ENCODE results near the gene KLHL14. TPM values are rescaled to one million over a fixed set of nuclear protein-coding genes. Genes with fewer than 3 reads are reported as not detected.
"Not testable (repeated sequence)": the region's sequence is repeated elsewhere in the genome, so short reads cannot be mapped to it uniquely, and the experiment has no call there.

Gene KLHL14, protein sequence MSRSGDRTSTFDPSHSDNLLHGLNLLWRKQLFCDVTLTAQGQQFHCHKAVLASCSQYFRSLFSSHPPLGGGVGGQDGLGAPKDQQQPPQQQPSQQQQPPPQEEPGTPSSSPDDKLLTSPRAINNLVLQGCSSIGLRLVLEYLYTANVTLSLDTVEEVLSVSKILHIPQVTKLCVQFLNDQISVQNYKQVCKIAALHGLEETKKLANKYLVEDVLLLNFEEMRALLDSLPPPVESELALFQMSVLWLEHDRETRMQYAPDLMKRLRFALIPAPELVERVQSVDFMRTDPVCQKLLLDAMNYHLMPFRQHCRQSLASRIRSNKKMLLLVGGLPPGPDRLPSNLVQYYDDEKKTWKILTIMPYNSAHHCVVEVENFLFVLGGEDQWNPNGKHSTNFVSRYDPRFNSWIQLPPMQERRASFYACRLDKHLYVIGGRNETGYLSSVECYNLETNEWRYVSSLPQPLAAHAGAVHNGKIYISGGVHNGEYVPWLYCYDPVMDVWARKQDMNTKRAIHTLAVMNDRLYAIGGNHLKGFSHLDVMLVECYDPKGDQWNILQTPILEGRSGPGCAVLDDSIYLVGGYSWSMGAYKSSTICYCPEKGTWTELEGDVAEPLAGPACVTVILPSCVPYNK
- 0.45 TPM for total RNA-seq
- long read RNA-seq: 0 reads

DNA sequence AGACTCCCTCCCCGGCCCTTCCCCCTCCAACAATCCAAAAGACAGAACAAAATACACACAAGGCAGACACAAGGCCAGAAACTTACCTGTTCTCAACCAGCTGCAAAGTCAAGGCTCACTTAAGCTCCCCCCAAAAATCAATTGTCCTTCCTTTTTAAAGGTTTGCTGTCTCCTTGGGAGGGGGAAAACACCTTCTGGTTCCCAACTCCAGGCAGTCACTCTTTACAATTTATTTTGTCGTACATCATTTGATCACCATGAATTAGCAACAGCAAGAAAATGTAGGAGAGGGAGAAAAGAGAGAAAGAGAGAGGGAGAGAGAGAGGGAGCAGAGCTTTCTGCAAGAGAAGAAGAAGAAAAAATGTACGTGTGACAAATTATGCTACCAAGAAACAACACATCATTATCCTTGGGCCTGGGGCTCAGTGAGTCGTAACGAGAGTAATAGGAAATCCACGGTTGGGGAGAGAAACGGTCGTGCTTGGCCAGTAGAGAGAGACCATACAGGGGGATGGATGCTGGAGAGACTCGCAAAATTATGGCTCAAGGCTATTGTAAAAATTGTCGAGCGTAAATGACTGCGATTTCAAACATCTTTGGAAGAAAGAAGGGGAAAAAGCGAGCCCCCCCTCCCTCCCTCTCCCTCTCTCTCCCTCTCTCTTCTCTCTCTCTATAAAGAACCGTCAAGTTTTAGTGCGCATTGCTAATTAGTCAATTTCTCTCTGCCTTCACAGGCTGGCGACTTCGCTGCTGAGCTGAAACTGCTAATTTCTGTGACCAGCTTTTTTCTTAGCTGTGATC is at the start of gene KLHL14:
TSS of gene KLHL14 (minus strand) at position 443 of the 801 bp plus-strand sequence. CDS start 2,432 bp downstream, outside the sequence.
- no peak for DNase-seq (ENCODE audit: low spot score)

- no peak for DNase-seq (ENCODE audit: low spot score)
Measured at GRCh38 chr18:32822197-32822596, 49.4 kb upstream of the KLHL14 start.

- no peak for DNase-seq (ENCODE audit: low spot score)
Measured at GRCh38 chr18:32815881-32816280, 43.1 kb upstream of the KLHL14 start.

GRCh38 chr18:32812342-32812741 is 39.5 kb upstream of the KLHL14 start:
- no peak for DNase-seq (ENCODE audit: low spot score)

- DNase-seq (ENCODE audit: low spot score): no peak
Measured at GRCh38 chr18:32810314-32810713, 37.5 kb upstream of the KLHL14 start.

GRCh38 chr18:32805354-32805753 is 32.5 kb upstream of the KLHL14 start:
- no peak for DNase-seq (ENCODE audit: low spot score)

DNA sequence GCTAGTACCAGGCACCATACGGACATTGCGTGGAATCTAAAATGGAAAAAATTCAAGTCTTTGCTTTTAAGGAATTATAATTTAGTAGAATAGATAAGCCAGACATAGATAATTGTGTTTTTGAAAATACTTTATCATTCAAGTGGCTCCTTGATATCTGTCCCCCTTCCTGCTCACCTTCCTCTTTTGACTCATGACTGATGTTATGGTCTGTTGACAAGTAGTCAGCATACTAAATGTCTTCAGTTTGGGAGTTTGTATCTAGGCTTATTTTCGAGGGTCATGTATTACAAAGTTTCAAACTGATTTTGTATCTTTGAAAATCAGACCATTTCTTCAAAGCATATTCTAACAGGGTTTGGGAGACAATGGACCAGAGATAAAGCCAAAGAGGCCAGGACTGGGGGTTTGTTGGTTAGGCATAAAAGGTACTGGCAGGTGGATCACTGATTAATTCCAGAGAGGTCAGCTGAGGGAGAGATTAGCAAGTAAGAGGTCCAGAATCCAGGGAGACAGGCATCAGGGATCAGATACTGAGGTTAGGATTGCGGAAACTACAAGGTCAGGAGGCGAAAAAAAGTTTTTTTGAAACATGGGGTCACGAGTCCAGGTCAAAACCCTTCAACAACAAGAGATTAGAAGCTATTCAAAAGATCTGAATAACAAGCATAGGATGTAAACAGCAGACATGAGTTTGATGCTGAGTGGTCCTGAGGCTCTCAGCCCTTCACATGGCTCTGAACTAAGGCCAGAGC is 31.5 kb upstream of the KLHL14 start:
- no peak for DNase-seq (ENCODE audit: low spot score)

GRCh38 chr18:32803568-32803967 is 30.7 kb upstream of the KLHL14 start:
- DNase-seq (ENCODE audit: low spot score): no peak

DNA sequence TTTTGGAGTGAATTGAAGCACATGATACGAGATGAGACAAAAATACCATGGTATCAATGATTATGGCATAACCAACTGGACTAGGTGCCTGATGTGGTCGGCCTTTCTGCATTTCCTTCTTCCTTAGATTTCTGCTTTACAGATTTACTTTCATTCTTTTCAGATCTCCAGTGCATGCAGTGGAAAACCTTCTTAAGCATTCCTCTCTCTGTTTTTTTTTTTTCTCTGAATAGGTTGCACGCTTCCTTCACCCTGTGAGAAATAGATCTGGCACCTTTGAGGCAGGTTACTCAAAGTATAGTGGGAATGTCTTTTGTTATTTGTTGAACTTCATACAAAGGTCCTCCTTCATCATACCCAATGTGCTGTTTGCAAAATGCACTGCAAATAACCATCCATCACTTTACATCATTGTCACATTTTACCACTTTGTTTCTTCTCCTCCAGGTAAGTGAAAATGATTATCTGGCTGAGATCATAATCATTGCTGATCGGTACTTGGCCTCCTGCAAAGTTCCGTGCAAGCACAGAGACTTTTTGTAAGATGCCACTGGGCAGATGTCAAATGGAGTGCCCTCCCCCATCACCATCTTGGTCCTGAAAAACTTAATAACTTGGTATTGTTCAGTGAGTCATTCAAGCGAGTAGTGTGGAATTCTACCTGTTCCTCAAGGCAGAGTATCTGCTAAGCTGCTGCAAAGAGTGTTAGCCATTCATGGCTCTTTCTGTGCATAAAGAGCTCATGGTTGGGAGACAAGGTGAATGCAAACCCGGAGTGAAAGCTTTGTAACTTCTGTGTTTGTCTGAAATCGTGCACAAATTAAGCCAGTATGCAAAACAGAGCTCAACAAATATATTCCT is 30.0 kb upstream of the KLHL14 start:
- DNase-seq (ENCODE audit: low spot score): no peak

- DNase-seq (ENCODE audit: low spot score): no peak
Measured at GRCh38 chr18:32801228-32801627, 28.4 kb upstream of the KLHL14 start.

GRCh38 chr18:32798209-32798960 is 25.6 kb upstream of the KLHL14 start:
- no peak for DNase-seq (ENCODE audit: low spot score)

GRCh38 chr18:32794667-32795066 is 21.8 kb upstream of the KLHL14 start:
- DNase-seq (ENCODE audit: low spot score): not testable (repeated sequence)

DNA sequence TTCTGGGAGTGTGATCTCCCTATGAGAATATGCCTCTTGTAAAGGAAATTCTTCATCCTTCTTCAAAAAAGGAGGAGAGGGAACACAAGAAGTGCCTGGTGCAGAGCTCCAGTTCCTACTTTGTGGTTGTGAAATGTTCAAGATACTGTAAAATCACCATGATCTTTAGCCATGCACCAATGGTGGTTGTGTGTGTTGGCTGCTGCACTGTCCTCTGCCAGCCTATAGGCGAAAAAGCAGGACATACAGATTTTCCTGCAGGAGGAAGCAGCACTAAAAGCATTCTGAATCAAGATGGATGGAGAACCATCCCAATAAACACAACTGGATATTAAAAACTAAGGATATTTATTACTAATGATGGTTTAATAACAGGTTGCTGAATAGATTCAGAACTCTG is 6.2 kb upstream of the KLHL14 start:
- no peak for DNase-seq (ENCODE audit: low spot score)

DNA sequence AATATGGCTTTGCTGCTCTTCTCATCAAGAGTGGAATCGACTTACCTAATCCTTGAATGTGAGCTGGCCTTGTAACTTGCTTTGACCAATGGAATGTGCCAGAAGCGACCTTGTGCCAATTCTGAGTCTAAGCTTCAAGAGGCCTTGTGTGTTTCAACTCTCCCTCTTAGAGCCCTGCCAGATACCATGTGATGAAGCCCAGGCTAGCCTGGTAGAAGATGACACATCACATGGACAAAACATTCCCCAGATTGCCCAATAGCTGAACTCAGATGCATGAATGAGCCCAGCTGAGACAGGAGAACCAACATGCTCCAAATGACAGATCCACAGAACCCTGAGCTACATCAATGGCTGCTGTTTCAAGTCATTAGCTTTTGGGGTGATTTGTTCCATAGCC is 4.2 kb upstream of the KLHL14 start:
- no peak for DNase-seq (ENCODE audit: low spot score)

DNA sequence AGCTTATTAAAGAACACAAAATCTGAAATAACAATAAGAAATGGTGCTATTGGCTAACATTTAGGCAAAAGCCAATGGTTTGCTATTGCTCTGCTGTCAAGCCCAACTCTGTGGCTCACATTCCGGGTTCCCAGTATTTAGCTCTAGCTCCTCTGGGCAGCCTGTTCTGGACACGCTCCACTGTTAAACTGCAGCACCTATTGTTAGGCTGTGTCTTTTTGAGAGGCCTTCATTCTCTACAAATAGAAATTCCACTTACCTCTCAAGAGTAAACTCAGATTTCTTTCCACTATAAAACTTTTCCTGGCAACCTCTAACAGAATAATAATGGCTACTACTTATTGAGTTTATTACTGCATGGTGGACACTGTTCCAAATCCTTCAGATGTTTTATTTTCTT is 3.7 kb upstream of the KLHL14 start:
- no peak for DNase-seq (ENCODE audit: low spot score)

- DNase-seq (ENCODE audit: low spot score): no peak
Measured at GRCh38 chr18:32775628-32776027, 2.8 kb upstream of the KLHL14 start.

- DNase-seq (ENCODE audit: low spot score): no peak
Measured at GRCh38 chr18:32773382-32773712, 524 bp upstream of the KLHL14 start.

DNA sequence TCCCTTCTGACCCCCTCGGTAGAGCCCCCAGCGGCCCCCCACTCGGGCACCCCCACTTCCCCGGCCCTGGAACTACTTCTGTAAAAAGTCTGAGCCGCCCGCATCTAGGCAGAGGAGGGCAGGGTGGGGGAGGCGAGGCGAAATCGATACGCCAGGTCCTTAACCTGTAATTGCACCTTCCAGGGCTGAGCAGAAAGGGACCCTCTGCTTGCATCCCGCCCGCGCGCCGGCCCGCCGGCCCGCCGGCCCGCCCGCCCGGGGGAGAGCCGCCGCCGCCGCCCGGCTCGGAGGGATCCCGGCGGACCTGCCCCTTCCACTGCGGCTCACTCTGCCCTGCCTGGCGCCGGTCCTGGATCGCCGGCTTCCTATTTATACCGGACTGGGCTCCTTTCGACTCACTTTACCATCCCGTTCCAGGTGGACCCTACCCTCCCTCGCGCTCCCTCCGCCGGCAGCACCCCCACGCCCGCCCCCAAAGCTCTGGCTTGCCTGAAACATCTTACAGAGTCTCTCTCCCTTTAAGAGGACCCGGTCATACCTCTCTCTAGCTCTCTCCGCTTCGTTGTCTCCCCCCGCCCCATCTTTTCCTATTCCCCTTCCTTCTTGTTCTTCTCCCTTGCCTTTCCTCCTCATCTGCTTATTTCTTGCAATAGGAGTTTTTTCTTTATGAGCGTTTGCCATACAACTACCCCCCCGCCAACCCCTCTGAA is 797 bp downstream of the KLHL14 start:
- no peak for DNase-seq (ENCODE audit: low spot score)

DNA sequence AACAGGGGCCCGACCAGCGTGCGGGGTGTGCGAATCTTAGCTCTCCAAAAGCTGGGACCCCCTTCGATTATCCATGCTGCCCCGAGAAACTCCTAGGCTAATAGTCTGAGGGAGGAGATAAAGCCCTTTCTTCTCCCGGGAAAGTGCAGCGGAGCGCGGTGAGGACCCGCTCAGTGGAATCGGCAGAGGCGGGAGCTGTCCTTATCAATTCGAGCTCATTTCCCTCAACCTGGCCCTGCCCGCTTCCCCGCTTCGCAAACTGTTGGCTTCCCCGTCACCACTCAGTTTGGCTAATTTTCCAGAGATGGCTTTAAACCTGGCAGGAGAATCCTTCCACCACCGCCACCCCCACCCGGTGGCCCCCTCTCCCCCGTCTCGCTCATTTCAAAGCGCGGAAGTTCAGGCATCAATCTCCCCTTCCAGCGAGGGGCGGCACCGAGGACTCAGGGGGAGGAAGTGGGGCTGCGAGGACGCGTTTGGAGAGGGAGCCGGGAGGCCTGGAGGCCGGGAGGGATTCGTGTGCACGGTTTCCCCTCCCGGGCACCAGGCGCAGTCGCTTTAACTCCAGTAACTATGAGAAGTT is 1.6 kb downstream of the KLHL14 start:
- DNase-seq (ENCODE audit: low spot score): no peak
